Stimulated activated CD4-positive, alpha-beta T cell treated with anti-CD3 and anti-CD28 coated beads, Interleukin-1b, Interleukin-23, amount 100 ng/mL, for 1 hour (primary cell): Measurements from ENCODE around the gene CHRM3.
"Not testable (repeated sequence)": the region's sequence is repeated elsewhere in the genome, so short reads cannot be mapped to it uniquely, and the experiment has no call there.

ENCODE experiments used
- DNase-seq, 2 donors: peaks; one replicate each; pipeline ENCODE4 v3.0.0-alpha.2; 2020; ENCODE audit warnings: low read depth in 2 of 2

CHRM3 gene

DNA sequence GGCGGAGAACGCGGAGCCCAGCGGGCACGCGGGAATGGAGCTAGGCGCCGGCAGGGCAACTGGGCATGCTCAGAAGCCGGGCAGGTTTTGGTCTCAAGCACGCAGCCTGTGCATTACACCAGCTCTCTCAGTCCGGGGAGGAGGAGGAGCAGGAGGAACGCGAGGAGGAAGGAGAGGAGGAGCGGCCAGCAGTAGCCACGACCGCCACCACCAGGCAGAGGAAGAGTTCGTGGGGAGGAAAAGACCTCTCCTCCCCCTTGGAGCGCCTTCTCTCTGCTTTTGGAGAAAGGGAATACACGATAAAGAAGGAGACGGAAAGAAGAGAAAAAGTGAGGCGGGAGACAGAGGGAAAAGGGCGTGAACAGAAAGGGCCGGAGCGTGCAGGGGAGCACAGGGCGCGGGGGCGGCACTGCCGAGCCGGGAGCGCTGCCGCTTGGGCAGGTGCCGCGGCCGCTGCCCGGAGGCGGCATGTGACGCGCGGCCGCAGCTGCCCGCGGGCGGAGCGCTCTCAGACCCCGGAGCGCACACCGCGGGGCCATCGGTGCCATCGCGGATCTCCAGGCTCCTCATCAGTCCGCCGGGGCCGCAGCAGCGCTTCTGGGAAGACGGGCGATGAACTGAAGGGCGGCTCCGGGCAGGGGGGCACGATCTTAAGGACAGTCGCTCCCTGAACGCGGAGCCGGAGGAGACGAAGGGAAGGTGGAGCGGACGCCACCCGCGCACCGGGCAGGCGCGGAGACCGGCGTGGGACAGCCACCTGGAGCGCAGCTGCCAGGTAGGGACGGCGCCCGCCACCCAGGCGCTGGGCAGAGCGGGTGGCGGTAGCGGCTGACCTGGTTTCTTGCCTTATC, at the start of gene CHRM3:
Gene CHRM3, plus strand, starts transcription at position 116 of the 851 bp plus-strand sequence. CDS start 520,884 bp downstream, outside the sequence.
- DNase-seq: no peak

GRCh38 chr1:239337799-239338430, 48.5 kb upstream of the CHRM3 start:
- no peak for DNase-seq

- no peak for DNase-seq
Observed at GRCh38 chr1:239347776-239348175, 38.6 kb upstream of the CHRM3 start.

DNA sequence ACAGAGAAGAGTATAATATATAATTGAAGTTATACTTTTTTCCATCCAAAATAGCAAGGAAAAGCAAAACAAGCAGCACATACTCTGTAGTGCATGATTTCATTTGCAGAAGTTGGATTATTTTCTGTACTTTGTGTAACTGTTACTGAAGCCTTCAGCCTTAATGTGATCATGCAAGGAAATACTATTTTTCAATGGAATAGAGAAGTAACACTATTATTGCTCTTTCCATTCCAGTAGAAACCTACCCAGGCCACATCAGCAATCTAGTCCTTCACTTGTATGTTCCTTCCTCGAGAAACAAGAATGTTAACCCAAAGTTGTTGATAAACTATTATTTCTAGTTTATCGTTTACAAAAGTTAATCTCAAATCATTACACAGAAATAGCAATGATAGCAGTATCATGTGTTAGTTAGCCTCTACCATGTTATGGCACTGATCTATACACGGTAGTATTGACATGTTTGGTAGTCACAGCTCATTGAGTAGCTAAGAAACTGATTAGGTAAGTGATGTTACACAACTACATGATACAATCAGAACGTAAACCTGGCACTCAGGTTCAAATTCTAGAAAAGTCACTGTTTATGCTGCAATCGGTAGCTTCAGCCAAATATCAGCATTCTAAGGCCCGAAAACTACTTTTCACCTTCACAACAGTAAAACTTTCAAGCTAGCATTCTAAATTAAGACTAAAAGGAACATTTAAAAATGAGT, 37.6 kb upstream of the CHRM3 start:
- DNase-seq: no peak

DNA sequence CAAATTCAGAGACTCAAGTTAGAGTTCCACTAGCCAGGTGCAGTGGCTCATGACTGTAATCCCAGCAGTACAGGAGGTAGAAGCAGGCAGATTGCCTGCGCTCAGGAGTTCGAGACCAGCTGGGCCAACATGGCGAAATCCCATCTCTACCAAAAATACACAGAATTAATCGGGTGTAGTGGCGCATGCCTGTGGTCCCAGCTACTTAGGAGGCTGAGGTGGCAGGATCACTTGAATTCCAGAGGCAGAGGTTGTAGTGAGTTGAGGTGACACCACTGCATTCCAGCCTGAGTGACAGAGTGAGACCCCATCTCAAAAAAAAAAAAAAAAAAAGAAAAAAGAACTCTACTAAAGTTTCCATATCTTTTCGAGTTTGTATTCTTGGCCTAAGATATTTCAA, 36.7 kb upstream of the CHRM3 start:
- DNase-seq: no peak

GRCh38 chr1:239353536-239353935, 32.8 kb upstream of the CHRM3 start:
- DNase-seq: no peak

DNA sequence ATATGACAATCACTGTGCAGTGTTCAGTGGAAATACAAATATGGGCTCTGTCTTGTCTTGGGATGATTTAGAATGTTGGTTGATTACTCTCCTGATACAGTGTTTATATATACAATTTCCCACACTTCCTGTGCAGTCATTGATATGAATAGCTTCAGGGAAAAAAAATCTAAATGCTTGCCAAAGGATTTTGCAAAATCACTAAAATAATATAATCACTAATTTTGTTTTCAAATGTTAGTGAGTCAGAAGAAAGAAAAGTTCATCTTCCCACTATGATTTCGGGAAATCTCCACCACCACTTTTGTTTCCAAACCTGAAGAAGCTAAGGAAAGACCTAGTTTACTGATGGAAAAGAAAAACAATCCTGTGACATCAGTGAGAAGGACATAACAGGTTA, 32.1 kb upstream of the CHRM3 start:
- no peak for DNase-seq

DNA sequence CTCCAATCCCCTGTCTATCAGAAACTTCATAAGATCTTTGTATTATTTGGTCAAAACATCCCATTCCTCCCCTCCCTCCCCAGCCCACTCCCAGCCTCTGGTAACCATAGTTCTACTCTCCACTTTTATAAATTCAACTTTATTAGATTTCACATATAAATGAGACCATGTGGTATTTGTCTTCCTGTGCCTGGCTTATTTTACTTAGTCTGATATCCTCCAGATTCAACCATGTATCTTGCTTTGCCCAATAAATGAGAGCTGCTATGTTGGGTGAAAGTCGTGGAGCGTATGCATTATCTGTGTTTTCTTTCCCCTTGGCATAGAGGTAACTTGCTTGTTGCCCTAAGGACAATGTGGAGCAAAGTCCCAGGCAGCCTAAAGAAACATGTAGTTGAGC, 28.5 kb upstream of the CHRM3 start:
- no peak for DNase-seq

DNA sequence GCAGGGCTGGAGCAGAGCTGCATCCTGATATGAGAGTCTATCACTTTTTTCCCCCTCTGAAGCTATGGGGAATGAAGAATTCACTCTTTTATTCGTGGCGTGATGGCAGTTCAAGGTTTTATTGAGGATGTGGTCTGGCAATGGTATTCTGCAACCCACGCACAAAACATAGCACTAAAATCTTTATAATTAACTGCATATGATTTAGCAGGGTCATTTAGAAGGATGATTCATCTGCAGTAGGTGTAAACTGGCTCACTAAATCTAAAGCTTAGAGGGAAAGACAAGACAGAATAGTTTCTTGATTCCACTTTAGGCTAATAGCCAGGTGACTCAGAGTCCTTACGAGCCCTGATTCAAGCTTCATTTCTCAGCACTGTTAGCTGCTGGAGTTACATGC, 25.0 kb upstream of the CHRM3 start:
- DNase-seq: no peak

- no peak for DNase-seq
Observed at GRCh38 chr1:239363930-239364329, 22.4 kb upstream of the CHRM3 start.

DNA sequence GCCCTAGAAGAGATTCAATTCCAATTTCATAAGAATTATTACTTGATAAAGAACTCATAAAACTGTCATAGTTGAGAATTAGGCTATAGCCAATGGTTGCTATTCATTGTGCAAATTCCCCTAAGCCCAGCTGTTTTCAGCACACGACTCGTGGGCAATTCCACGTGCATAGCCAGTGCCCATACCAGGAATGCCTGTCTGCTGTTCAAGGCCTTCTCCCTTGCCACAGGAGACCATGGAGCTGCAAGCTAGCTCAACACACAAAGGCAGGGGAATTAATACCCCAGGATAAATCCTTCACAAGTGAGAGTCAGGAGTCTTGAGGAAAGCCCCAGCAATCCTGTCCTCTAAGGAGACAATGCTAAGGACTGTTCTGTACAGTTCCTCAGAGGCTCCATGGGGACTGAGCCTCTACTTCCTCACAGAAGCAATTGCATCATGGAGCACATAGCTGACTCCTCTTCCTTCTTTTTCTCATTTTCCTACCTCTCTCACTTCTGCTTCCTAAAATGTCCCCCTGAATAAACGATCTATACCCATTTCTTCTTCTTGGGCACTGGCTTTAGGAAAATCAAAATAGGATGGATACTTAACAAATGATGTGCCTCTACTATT, 19.1 kb upstream of the CHRM3 start:
- DNase-seq: no peak

- DNase-seq: no peak
Observed at GRCh38 chr1:239368436-239369109, 17.8 kb upstream of the CHRM3 start.

GRCh38 chr1:239370869-239371268, 15.5 kb upstream of the CHRM3 start:
- not testable (repeated sequence) for DNase-seq

- DNase-seq: no peak
Observed at GRCh38 chr1:239382666-239383065, 3.7 kb upstream of the CHRM3 start.

- no peak for DNase-seq
Observed at GRCh38 chr1:239383714-239384113, 2.7 kb upstream of the CHRM3 start.

- no peak for DNase-seq
Observed at GRCh38 chr1:239387304-239388158, 1.2 kb downstream of the CHRM3 start.

DNA sequence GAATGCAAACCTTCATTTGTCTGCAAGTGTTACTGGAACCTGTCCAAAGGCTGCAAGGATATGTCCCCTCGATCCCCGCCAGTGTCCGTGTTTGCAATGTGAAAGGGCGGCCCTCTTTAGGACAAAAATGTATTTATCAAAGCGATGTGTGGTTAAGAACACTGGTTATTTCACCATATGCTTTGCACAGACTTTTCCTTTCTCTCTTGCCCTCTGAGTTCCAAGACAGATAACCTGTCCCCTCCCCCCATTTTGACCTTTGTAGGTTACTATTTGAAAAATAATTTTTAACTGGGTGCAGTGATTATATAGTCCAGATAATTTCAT, 1.8 kb downstream of the CHRM3 start:
- DNase-seq: no peak

- DNase-seq: no peak
Observed at GRCh38 chr1:239388578-239388977, 2.2 kb downstream of the CHRM3 start.

DNA sequence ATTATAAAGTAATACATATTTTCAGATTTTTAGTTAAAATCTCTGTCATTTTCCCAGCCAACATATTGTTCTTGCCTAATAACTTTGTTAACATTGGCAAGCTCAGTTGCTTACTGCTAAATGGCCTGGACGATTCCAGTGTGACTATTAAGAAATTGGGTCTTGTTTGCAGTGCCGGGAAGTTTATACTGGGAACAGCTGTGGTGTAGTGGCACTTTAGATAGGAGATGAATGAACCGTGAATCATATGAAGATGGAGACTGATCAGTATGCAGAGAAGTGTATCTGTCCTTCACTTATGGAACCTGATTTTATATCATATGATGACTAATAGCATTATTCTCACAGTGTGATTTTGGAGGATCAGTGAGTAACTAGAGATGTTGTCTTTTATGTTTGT, 3.3 kb downstream of the CHRM3 start:
- DNase-seq: no peak

- no peak for DNase-seq
Observed at GRCh38 chr1:239392271-239392670, 5.9 kb downstream of the CHRM3 start.

DNA sequence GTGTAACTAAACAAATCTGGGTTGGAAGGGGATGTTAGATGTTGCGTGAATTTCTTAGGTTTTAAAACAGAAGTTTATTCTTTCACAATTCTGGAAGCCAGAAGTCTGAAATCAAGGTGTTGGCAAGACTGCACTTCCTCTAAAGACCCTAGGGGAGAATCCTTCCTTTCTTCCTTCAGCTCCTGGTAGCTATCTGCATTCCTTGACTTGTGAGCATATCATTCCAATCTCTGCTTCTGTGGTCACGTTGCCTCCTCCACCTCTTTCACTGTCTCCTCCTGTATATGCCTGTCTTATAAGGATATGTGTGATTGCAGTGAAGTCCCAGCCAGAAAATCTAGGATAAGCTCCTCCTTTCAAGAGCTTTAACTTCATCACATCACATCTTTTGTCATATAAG, 7.7 kb downstream of the CHRM3 start:
- no peak for DNase-seq
